Heart left ventricle (tissue), 16 donors: ENCODE data around the gene ST6GALNAC2. TPM values are rescaled to one million over a fixed set of nuclear protein-coding genes. Genes with fewer than 3 reads are reported as not detected.

Experiments used
- ATAC-seq, 4 donors: fragments of 200-7000 bp; cut with Tn5 transposase; one replicate each; pipeline ENCODE4 v1.9.1; 2020 to 2022; ENCODE audit warnings: moderate library complexity in 4 of 4, mild to moderate bottlenecking in 3 of 4, moderate number of reproducible peaks in 1 of 4
- DNase-seq, 5 donors: peaks; one replicate each; pipeline ENCODE4 v3.0.0-alpha.2; 2020
- H3K27ac ChIP-seq, 12 donors: fragments of 200-600 bp; sonication (generic) in 4 of 12; one replicate each; pipeline versions ENCODE4 v1.5.0 to v1.8.0; 2016 to 2022; ENCODE audit warnings: mild to moderate bottlenecking in 2 of 12
- H3K27me3 ChIP-seq, 9 donors: fragments of 200-600 bp; sonication (generic) in 2 of 9; one replicate each; pipeline versions ENCODE4 v1.5.1 to v1.8.0; 2016 to 2022; ENCODE audit warnings: mild to moderate bottlenecking in 3 of 9
- H3K36me3 ChIP-seq, 9 donors: fragments of 200-600 bp; sonication (generic) in 2 of 9; one replicate each; pipeline versions ENCODE4 v1.5.0 to v1.8.0; 2018 to 2022; ENCODE audit warnings: mild to moderate bottlenecking in 2 of 9
- H3K4me1 ChIP-seq, 12 donors: fragments of 200-600 bp; sonication (generic) in 4 of 12; one replicate each; pipeline versions ENCODE4 v1.5.0 to v1.8.0; 2016 to 2022; ENCODE audit warnings: mild to moderate bottlenecking in 3 of 12
- H3K4me3 ChIP-seq, 12 donors: fragments of 200-600 bp; sonication (generic) in 4 of 12; one replicate each; pipeline versions ENCODE4 v1.5.0 to v1.8.0; 2017 to 2022; ENCODE audit warnings: mild to moderate bottlenecking in 9 of 12, moderate library complexity in 4 of 12
- H3K9me3 ChIP-seq, 12 donors: fragments of 200-600 bp; sonication (generic) in 4 of 12; one replicate each; pipeline versions ENCODE4 v1.5.0 to v1.8.0; 2016 to 2022; ENCODE audit warnings: mild to moderate bottlenecking in 1 of 12
- CTCF ChIP-seq, 12 donors: fragments of 200-600 bp; sonication (generic) in 4 of 12; IDR thresholded peaks; one replicate each; pipeline versions ENCODE4 v1.5.0 to v1.8.0; 2018 to 2022; ENCODE audit warnings: antibody characterized with exemption in 12 of 12, mild to moderate bottlenecking in 5 of 12
- POLR2A ChIP-seq, 2 donors: fragments of 450-650 bp; IDR thresholded peaks; one replicate each; pipeline ENCODE4 v1.6.1; 2017; ENCODE audit warnings: antibody characterized with exemption in 2 of 2, mild to moderate bottlenecking in 2 of 2, moderate library complexity in 2 of 2
- WGBS, 4 donors: extraction: QIAGEN DNeasy Blood & Tissue Kit in 2 of 4; methylation state at CpG; one replicate each; pipeline versions ENCODE4 v1.1.5 to v1.1.7; 2013 to 2018; 5-methylcytosine and 5-hydroxymethylcytosine counted together
- intact Hi-C, 10 donors: fragments of 100-400 bp; cut with DNase I; formaldehyde crosslinking; loops; one replicate each; pipeline versions ENCODE4 v1.11.1 to v1.14.2; 2022
- polyA plus RNA-seq, 2 donors: library from polyadenylated mRNA; stranded (reverse); fragments of 200-250 nt; gene quantifications; one replicate each; pipeline ENCODE4 v1.2.3, GENCODE V29; 2013
- total RNA-seq, 9 donors: library from RNA; depleted of rRNA in 2 of 9; stranded (reverse); fragments of >200 nt in 2 of 9; fragmentation: NEBNext Ultra II Directional in 3 of 9; extraction: Animal tissue kit (Norgen Biotek cat#: 25700) in 3 of 9; gene quantifications; one replicate each; pipeline versions ENCODE4 v1.1.0 to v1.2.4, GENCODE V29; 2016 to 2023
- donor health status: ischemic (EF 13 %, LVEDD 7.1; RV severe dilation, severe dysfunction).
- donor health status: healthy with polysubstance abuse.
- donor health status: DM: no; HTN: yes; CAD: no.
- donor health status: DM: no; HTN: no; CAD: no.
- donor health status: ischemic (EF 25% LVEDD 6.9; RV normal size, moderate dysfunction).
- donor health status: ischemic (EF 25% LVEDD 5.7; RV mildly dilated, moderate dysfunction).
- donor health status: healthy.
- donor health status: DM: yes; HTN: yes; CAD: no.
- donor health status: ischemic (EF 35%, LVEDD 5.7; RV mildly dilated, moderate dysfunction).
- donor health status: nonischemic (EF 11% LVEDD 7.7; RV severe dilation, severe dysfunction).
- donor health status: DM: yes; HTN: yes; CAD: no.
- donor health status: PGD.
- donor health status: ischemic (EF 29% LVEDD 5.4; RV normal size, mild dysfunction).
- donor health status: nonischemic (EF 23%, LVEDD 6.1; RV moderate dilation, normal function).

The ST6GALNAC2 gene
- total and polyA plus RNA-seq, 11 donors, result 2.1 to 7.8 (median 4.9) TPM

- 33 to 47% (median 33%) methylated on average over 3 of the region's 3 CpGs for WGBS, 4 donors
- peak overlapping the region in 11 of 12 donors; percentile 0 to 84 (median 24) for H3K27ac ChIP-seq
- peaks cover 10 to 61% (median 46%) of the 10 kb centered on the region in 12 donors for H3K4me1 ChIP-seq
- ATAC-seq, result peak; percentile 19 to 67 (median 50)
- intact Hi-C loops, result loop anchor here in 9 of 10 donors (1.0 to 5.0 kb wide), 4 partner anchors 24 to 85 kb away; partner anchors contain the start of gene AANAT (in 1 of the 9)
- H3K36me3 ChIP-seq, result no peaks in the 10 kb centered on the region
- H3K27me3 ChIP-seq, result no peaks in the 10 kb centered on the region
- TF ChIP-seq CTCF (IDR thresholded peaks at IDR 0.05) (peak; percentile 58 to 81 (median 75)), POLR2A (IDR thresholded peaks at IDR 0.05) (no peak)
- H3K4me3 ChIP-seq, result no peak overlapping the region
- no peaks in the 10 kb centered on the region for H3K9me3 ChIP-seq
- DNase-seq, result peak in 4 of 5 donors; percentile 74 to 77 (median 75)
Measured at GRCh38 chr17:76547183-76547641, 38.4 kb downstream of the ST6GALNAC2 start.

DNA sequence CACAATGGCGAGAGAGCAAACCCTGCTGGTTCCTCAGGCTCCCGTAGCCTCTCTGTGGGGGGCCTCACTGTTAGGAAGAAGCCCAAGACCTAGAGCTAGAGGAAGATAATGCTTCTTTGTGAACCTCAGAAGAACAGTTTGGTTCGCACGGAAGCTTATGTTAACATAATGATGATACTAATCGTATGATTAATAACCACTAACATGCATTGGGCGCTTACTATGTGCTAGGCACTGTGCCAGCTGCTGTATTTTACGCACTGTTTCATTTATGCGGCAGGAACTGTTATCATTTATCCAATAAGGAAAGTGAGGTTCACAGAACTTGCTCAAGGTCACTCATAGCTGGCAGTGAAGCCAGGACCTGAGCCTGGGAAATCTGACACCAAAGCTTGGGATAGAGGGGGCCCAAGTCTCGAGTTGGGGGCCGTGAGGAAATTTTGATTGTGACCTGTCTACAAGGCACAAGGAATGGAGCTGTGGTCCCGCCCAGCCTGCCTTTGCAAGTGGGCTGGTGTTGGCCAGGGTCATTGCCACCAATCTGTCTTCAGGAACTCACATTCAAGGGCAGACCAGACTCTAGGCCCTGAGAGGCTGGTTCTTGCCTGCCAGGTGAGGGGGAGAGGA lies 39.0 kb downstream of the ST6GALNAC2 start:
- no peak for TF ChIP-seq POLR2A (IDR thresholded peaks at IDR 0.05)
- no peak for TF ChIP-seq CTCF (IDR thresholded peaks at IDR 0.05)
- Histone ChIP-seq H3K4me3 (no peak overlapping the region), H3K36me3 (no peaks in the 10 kb centered on the region), H3K27ac (peak overlapping the region in 11 of 12 donors; percentile 0 to 84 (median 24)), H3K27me3 (no peaks in the 10 kb centered on the region), H3K9me3 (no peaks in the 10 kb centered on the region), H3K4me1 (peaks cover 10 to 61% (median 48%) of the 10 kb centered on the region in 12 donors)
- ATAC-seq, result no peak
- intact Hi-C loops, result loop anchor here in 9 of 10 donors (1.0 to 5.0 kb wide), 4 partner anchors 23 to 84 kb away; partner anchors contain the start of gene AANAT (in 1 of the 9)
- no peak for DNase-seq
- 62 to 78% (median 69%) methylated on average over 11 of the region's 11 CpGs for WGBS, 4 donors

GRCh38 chr17:76545918-76546555 lies 39.6 kb downstream of the ST6GALNAC2 start:
- H3K27me3 ChIP-seq, result no peaks in the 10 kb centered on the region
- DNase-seq, result peak in 2 of 5 donors; percentile 14 to 22
- H3K9me3 ChIP-seq, result no peaks in the 10 kb centered on the region
- TF ChIP-seq CTCF (IDR thresholded peaks at IDR 0.05), result no peak
- TF ChIP-seq POLR2A (IDR thresholded peaks at IDR 0.05), result no peak
- 68 to 75% (median 71%) methylated on average over 13 of the region's 13 CpGs for WGBS, 4 donors
- peak overlapping the region in 7 of 12 donors; percentile 0 to 84 (median 60) for H3K27ac ChIP-seq
- peaks cover 10 to 65% (median 51%) of the 10 kb centered on the region in 12 donors for H3K4me1 ChIP-seq
- intact Hi-C loops, result loop anchor here in 3 of 10 donors (2.0 to 5.0 kb wide), 3 partner anchors 23 to 84 kb away; partner anchors contain the start of gene AANAT (in 1 of the 3)
- no peak for ATAC-seq
- H3K36me3 ChIP-seq, result no peaks in the 10 kb centered on the region
- H3K4me3 ChIP-seq, result no peak overlapping the region
